HepG2 (cell line): ENCODE results near the gene PIR. TPM values are rescaled to one million over a fixed set of nuclear protein-coding genes. Genes with fewer than 3 reads are reported as not detected.

Experiments used
- ATF1 ChIP-seq: IDR thresholded peaks from 2 replicates; pipeline ENCODE4 v1.6.1; 2016; ENCODE audit warnings: mild to moderate bottlenecking, control low read depth
- CEBPG ChIP-seq: IDR thresholded peaks from 2 replicates; pipeline ENCODE4 v1.6.1; 2016
- GATA4 ChIP-seq: sonication (generic); IDR thresholded peaks from 2 replicates; pipeline ENCODE4 v1.6.1; 2016; ENCODE audit warnings: antibody characterized with exemption, low read depth, borderline replicate concordance
- JARID2 ChIP-seq: sonication (generic); formaldehyde crosslinking; IDR thresholded peaks from 2 replicates; pipeline ENCODE4 v1.8.1; 2023; ENCODE audit warnings: missing genetic modification reagents, inconsistent platforms; ENCODE audit not compliant: insufficient replicate concordance
- KLF6 ChIP-seq: IDR thresholded peaks from 2 replicates; pipeline ENCODE4 v1.8.0; 2016; ENCODE audit warnings: missing biosample characterization, missing genetic modification reagents
- MXD4 ChIP-seq: IDR thresholded peaks from 2 replicates; pipeline ENCODE4 v1.6.1; 2016; ENCODE audit warnings: mild to moderate bottlenecking, missing biosample characterization, missing genetic modification reagents
- NFKB2 ChIP-seq: sonication (generic); formaldehyde crosslinking; IDR thresholded peaks from 2 replicates; pipeline ENCODE4 v1.4.0; 2020; ENCODE audit warnings: missing genetic modification reagents, borderline replicate concordance
- NRL ChIP-seq: sonication (generic); formaldehyde crosslinking; IDR thresholded peaks from 2 replicates; pipeline ENCODE4 v1.5.0; 2020; ENCODE audit warnings: missing genetic modification reagents, mild to moderate bottlenecking, moderate library complexity, borderline replicate concordance
- ZNF367 ChIP-seq: sonication (generic); formaldehyde crosslinking; IDR thresholded peaks from 2 replicates; pipeline ENCODE4 v1.4.0; 2020; ENCODE audit warnings: missing genetic modification reagents, borderline replicate concordance
- ZNF7 ChIP-seq: IDR thresholded peaks from 2 replicates; pipeline ENCODE4 v1.6.1; 2016; ENCODE audit warnings: missing biosample characterization, missing genetic modification reagents
- ZNF891 ChIP-seq: sonication (generic); formaldehyde crosslinking; IDR thresholded peaks from 2 replicates; pipeline ENCODE4 v1.5.0; 2020; ENCODE audit warnings: mild to moderate bottlenecking, missing genetic modification reagents
- ZSCAN9 ChIP-seq: IDR thresholded peaks from 2 replicates; pipeline ENCODE4 v1.6.1; 2016; ENCODE audit warnings: borderline replicate concordance
- polyA plus RNA-seq, 8 experiments: library from polyadenylated mRNA; depleted of rRNA in 3 of 8; stranded (reverse) in 7 of 8; unstranded in 1 of 8; fragments of >200 nt; fragmentation: Illumina TruSeq in 4 of 8; extraction: Trizol in 4 of 8; gene quantifications; 2 replicates each; pipeline versions ENCODE4 v1.2.1 to v1.2.3, GENCODE V29; 2011 to 2016; ENCODE audit warnings: low read depth in 4 of 8, missing spikeins in 1 of 8, mixed read lengths in 1 of 8; ENCODE audit not compliant: insufficient read depth in 1 of 8
- total RNA-seq, 5 experiments: library from RNA; depleted of rRNA; stranded (reverse); fragments of >200 nt; fragmentation: Illumina TruSeq; extraction: Trizol; gene quantifications; 2 replicates each; pipeline ENCODE4 v1.2.3, GENCODE V29; 2016; ENCODE audit warnings: low read depth in 1 of 5
- TF ChIP-seq, protein P1 (sequence below): sonication (generic); formaldehyde crosslinking; IDR thresholded peaks from 2 replicates; pipeline ENCODE4 v1.8.1; 2023; ENCODE audit warnings: missing genetic modification reagents, inconsistent platforms, borderline replicate concordance
- TF ChIP-seq, protein P2 (sequence below): IDR thresholded peaks from 2 replicates; pipeline ENCODE4 v1.6.1; 2018; ENCODE audit warnings: missing genetic modification reagents, mild to moderate bottlenecking, missing compliant biosample characterization
- TF ChIP-seq, protein P3 (sequence below): IDR thresholded peaks from 2 replicates; pipeline ENCODE4 v1.6.1; 2016; ENCODE audit warnings: missing biosample characterization, missing genetic modification reagents, low read depth
- TF ChIP-seq, protein P4 (sequence below): sonication (generic); formaldehyde crosslinking; IDR thresholded peaks from 2 replicates; pipeline ENCODE4 v1.4.0; 2020; ENCODE audit warnings: missing genetic modification reagents, mild to moderate bottlenecking, borderline replicate concordance
- TF ChIP-seq, protein P5 (sequence below): sonication (generic); formaldehyde crosslinking; IDR thresholded peaks from 2 replicates; pipeline ENCODE4 v1.5.1; 2020; ENCODE audit warnings: mild to moderate bottlenecking, missing genetic modification reagents, moderate library complexity

Gene PIR
- total and polyA plus RNA-seq, 2 of the 13 experiments (the other 11 are each of a cell fraction or from before 2014, with no cell fraction given), result 12.2 to 38.0 TPM

DNA sequence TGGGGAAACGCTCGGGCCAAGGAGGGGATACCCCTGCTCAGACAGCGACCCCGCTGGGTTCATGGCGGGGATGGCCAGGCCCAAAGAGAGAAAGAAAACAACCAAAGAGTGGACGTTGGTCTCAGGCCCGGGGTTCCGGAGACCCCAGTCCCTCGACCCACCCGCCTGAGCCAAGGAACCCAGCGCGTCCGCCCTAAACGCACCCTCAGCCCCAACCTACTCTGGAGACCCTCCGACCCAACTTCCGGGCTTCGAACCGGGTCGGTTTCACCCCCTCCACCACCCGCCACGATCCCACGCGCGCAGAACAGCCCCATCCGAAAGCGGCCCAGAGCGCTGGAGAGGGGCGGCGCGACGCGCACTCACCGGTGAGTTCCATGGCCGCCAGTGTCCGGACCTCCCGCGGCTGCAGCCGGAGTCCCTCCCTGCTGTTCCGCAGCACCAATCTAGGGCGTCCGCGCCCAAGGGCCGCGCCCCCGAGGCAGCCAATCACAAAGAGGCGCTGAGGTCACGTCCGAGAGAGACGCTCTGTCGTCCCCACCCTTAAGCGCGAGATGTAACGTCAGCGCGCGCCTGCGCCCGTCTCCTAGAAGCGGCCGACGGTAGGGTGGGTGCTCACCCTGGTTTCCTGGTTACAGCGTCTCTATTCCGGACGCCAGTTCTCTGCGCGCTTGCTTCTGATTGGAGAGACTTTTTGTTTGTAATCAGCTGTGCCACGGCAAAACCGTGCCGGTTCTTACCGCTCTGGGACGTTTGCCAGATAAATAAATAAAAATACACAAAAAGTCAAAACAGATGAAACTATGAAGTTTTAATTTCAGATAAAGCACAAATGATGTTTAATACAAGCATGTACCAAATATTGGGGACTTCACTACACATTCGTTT, 157.8 kb downstream of the PIR start, which contains the start of gene PIGA (continued):
- TF ChIP-seq, protein P1, sequence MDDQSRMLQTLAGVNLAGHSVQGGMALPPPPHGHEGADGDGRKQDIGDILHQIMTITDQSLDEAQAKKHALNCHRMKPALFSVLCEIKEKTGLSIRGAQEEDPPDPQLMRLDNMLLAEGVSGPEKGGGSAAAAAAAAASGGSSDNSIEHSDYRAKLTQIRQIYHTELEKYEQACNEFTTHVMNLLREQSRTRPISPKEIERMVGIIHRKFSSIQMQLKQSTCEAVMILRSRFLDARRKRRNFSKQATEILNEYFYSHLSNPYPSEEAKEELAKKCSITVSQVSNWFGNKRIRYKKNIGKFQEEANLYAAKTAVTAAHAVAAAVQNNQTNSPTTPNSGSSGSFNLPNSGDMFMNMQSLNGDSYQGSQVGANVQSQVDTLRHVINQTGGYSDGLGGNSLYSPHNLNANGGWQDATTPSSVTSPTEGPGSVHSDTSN (CRISPR knock-in tag), result no peak
- TF ChIP-seq ATF1 (peak; percentile 85), NFKB2 (CRISPR knock-in tag) (peak; percentile 25; the same call in 1 of the 2 replicates), ZNF891 (0 out of 2 replicates have a peak, but pooled peaks have one; percentile 39), NRL (CRISPR knock-in tag) (peak; percentile 53; the same call in 1 of the 2 replicates), GATA4 (no peak), JARID2 (CRISPR knock-in tag) (no peak), ZNF367 (CRISPR knock-in tag) (no peak), ZNF7 (no peak), CEBPG (CRISPR knock-in tag) (no peak), MXD4 (CRISPR knock-in tag) (peak; percentile 43; the same call in 1 of the 2 replicates), KLF6 (no peak), ZSCAN9 (CRISPR knock-in tag) (no peak)
- TF ChIP-seq, protein P2, sequence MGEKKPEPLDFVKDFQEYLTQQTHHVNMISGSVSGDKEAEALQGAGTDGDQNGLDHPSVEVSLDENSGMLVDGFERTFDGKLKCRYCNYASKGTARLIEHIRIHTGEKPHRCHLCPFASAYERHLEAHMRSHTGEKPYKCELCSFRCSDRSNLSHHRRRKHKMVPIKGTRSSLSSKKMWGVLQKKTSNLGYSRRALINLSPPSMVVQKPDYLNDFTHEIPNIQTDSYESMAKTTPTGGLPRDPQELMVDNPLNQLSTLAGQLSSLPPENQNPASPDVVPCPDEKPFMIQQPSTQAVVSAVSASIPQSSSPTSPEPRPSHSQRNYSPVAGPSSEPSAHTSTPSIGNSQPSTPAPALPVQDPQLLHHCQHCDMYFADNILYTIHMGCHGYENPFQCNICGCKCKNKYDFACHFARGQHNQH, result no peak
- TF ChIP-seq, protein P3, sequence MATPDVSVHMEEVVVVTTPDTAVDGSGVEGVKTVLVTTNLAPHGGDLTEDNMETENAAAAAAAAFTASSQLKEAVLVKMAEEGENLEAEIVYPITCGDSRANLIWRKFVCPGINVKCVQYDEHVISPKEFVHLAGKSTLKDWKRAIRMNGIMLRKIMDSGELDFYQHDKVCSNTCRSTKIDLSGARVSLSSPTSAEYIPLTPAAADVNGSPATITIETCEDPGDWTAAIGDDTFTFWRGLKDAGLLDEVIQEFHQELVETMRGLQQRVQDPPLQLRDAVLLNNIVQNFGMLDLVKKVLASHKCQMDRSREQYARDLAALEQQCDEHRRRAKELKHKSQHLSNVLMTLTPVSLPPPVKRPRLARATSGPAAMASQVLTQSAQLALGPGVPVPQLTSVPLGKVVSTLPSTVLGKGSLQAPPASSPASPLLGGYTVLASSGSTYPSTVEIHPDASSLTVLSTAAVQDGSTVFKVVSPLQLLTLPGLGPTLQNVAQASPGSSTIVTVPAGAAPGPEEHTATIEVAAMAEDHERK, result peak; percentile 63; the same call in 1 of the 2 replicates
- TF ChIP-seq, protein P4, sequence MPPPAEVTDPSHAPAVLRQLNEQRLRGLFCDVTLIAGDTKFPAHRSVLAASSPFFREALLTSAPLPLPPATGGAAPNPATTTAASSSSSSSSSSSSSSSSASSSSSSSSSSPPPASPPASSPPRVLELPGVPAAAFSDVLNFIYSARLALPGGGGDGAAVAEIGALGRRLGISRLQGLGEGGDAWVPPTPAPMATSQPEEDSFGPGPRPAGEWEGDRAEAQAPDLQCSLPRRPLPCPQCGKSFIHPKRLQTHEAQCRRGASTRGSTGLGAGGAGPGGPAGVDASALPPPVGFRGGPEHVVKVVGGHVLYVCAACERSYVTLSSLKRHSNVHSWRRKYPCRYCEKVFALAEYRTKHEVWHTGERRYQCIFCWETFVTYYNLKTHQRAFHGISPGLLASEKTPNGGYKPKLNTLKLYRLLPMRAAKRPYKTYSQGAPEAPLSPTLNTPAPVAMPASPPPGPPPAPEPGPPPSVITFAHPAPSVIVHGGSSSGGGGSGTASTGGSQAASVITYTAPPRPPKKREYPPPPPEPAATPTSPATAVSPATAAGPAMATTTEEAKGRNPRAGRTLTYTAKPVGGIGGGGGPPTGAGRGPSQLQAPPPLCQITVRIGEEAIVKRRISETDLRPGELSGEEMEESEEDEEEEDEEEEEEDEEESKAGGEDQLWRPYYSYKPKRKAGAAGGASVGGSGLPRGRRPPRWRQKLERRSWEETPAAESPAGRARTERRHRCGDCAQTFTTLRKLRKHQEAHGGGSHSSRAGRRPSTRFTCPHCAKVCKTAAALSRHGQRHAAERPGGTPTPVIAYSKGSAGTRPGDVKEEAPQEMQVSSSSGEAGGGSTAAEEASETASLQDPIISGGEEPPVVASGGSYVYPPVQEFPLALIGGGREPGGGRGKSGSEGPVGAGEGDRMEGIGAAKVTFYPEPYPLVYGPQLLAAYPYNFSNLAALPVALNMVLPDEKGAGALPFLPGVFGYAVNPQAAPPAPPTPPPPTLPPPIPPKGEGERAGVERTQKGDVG (CRISPR knock-in tag), result no peak
- TF ChIP-seq, protein P5, sequence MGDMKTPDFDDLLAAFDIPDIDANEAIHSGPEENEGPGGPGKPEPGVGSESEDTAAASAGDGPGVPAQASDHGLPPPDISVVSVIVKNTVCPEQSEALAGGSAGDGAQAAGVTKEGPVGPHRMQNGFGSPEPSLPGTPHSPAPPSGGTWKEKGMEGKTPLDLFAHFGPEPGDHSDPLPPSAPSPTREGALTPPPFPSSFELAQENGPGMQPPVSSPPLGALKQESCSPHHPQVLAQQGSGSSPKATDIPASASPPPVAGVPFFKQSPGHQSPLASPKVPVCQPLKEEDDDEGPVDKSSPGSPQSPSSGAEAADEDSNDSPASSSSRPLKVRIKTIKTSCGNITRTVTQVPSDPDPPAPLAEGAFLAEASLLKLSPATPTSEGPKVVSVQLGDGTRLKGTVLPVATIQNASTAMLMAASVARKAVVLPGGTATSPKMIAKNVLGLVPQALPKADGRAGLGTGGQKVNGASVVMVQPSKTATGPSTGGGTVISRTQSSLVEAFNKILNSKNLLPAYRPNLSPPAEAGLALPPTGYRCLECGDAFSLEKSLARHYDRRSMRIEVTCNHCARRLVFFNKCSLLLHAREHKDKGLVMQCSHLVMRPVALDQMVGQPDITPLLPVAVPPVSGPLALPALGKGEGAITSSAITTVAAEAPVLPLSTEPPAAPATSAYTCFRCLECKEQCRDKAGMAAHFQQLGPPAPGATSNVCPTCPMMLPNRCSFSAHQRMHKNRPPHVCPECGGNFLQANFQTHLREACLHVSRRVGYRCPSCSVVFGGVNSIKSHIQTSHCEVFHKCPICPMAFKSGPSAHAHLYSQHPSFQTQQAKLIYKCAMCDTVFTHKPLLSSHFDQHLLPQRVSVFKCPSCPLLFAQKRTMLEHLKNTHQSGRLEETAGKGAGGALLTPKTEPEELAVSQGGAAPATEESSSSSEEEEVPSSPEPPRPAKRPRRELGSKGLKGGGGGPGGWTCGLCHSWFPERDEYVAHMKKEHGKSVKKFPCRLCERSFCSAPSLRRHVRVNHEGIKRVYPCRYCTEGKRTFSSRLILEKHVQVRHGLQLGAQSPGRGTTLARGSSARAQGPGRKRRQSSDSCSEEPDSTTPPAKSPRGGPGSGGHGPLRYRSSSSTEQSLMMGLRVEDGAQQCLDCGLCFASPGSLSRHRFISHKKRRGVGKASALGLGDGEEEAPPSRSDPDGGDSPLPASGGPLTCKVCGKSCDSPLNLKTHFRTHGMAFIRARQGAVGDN (CRISPR knock-in tag), result peak; percentile 74
